OCI-LY7 (cell line): ENCODE measurements around the gene HIVEP2.

Experiments used
- EZH2phosphoT487 ChIP-seq: fragments of 200-600 bp; sonication (generic); IDR thresholded peaks from 2 replicates; pipeline ENCODE4 v1.6.1; 2018; ENCODE audit warnings: low read depth, borderline replicate concordance, mild to moderate bottlenecking, mixed run types, antibody characterized with exemption, low read length, moderate library complexity, mixed read lengths
- TF ChIP-seq, protein P1 (sequence below): fragments of 200-600 bp; sonication (generic); conservative IDR thresholded peaks from 2 replicates; pipeline ENCODE4 v1.5.1; 2014; ENCODE audit warnings: mild to moderate bottlenecking, antibody characterized with exemption, low read length, moderate library complexity, mixed read lengths

DNA sequence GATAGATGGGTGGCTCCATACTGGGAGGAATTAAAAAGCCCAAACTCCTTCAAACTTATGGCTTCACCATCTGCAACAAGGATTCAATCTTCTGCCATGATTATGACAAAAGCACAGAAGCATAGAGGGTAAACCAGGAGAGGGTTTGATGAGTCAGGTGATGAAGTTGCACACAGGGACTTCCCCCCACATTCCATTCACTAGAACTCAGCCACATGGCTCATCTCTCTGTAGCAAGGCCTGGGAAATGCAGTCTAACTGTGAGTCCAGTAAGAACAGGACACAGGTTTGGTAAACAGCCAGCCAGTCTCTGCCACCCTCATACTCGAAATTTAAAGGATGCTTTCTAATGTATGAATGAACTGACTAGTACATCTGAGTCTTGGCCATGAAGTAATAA is 142.9 kb downstream of the HIVEP2 start:
- TF ChIP-seq, protein P1, sequence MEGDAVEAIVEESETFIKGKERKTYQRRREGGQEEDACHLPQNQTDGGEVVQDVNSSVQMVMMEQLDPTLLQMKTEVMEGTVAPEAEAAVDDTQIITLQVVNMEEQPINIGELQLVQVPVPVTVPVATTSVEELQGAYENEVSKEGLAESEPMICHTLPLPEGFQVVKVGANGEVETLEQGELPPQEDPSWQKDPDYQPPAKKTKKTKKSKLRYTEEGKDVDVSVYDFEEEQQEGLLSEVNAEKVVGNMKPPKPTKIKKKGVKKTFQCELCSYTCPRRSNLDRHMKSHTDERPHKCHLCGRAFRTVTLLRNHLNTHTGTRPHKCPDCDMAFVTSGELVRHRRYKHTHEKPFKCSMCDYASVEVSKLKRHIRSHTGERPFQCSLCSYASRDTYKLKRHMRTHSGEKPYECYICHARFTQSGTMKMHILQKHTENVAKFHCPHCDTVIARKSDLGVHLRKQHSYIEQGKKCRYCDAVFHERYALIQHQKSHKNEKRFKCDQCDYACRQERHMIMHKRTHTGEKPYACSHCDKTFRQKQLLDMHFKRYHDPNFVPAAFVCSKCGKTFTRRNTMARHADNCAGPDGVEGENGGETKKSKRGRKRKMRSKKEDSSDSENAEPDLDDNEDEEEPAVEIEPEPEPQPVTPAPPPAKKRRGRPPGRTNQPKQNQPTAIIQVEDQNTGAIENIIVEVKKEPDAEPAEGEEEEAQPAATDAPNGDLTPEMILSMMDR = no peak
- TF ChIP-seq EZH2phosphoT487 = no peak
